ENCODE results near the gene SMARCAL1.

SMARCAL1 gene

DNA sequence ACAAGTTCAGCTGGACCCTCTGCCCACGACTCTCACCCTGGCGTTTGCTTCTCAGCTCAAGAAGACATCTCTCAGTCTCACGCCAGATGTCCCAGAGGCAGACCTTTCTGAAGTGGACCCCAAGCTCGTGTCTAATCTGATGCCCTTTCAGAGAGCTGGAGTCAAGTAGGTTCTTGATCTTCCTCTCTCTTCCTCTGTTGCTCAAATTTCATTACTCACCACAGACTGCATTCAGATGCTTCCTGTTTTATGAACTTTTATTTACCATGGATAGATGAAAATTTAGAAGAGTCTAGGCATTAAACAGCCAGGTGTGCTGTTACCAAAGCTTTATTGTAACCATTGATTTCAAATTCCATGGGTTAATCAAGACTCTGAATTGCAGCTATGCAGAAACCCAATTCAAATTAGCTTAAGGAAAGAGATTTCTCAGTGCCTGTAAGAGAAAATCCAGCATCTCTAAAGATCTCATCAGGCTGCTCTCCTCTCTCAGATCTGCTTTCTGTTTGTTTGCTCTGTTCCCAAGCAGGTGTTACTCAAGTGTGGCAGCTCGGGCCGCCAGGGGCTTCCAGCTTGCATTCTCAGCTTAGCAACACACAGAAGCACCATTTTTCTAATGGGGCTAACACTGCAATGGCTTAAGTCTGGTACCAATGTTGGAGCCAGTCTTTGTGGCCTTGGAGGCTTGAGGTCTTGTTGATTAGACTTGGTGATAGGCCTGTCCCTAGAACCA is 16.5 kb downstream of the SMARCAL1 start:
- DNase-seq = no peak

DNA sequence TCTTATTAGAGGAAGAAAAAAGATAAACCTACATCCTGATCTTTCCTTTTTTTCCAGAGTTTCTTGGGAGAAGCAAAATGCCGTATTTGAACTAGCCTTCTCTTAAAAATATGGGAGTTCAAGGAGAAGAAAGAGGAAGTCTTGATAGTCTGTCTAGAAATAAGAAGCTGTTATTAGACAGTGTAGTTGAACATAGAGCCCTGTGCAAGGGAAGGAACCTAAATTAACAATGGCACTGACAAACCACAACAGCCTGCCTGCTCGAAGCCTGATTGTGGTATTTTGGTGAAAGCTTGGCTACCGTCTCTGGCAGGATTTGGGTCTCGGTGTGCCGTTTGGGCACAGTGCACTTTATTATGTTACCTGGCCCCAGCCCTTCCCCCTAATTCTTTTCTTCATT is 17.1 kb downstream of the SMARCAL1 start:
- DNase-seq = no peak

DNA sequence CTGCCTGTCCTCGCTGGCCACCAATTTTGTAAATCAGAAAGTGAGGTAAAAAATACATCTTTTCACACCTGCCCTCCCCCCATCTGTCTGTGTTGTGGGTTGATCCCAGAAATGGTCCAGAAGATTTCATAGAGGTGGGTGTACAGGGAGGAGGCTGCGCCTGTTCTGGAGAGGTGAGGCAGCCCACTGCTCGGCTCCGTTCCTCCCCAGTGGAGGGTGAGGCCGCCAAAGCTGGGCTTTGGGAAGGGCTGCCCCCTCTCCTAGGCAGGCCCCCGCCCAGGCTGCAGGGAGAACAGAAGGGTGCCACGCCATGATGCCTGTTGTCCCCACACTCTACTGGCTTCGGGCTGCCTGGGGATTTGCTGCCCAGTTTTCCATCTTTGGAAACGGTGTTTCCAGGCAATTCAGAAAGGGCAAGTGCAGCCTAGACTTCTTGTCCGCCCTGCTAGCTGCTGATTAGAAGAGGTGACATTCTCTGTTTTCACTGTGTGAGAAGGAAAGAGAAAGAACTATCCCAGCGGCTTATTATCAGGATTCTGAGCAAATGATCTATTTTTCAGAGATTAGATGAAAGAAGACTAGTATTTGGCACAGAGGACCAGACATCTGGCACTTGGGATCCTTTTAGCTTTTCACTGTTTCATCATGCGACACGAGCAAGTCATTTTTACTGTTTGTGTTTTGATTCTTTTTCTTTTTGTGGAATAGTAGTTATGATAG is 18.7 kb downstream of the SMARCAL1 start:
- DNase-seq = no peak

GRCh38 chr2:216431531-216431856 is 19.2 kb downstream of the SMARCAL1 start:
- DNase-seq = no peak

- no peak for DNase-seq
Measured at GRCh38 chr2:216436383-216436782, 24.1 kb downstream of the SMARCAL1 start.

GRCh38 chr2:216441308-216442010 is 29.2 kb downstream of the SMARCAL1 start:
- DNase-seq = no peak

- DNase-seq = no peak
Measured at GRCh38 chr2:216445501-216445900, 33.2 kb downstream of the SMARCAL1 start.

GRCh38 chr2:216446343-216446742 is 34.1 kb downstream of the SMARCAL1 start:
- DNase-seq = no peak

GRCh38 chr2:216447293-216447692 is 35.0 kb downstream of the SMARCAL1 start:
- DNase-seq = no peak

- no peak for DNase-seq
Measured at GRCh38 chr2:216448829-216449228, 36.5 kb downstream of the SMARCAL1 start.

- no peak for DNase-seq
Measured at GRCh38 chr2:216450346-216450745, 38.1 kb downstream of the SMARCAL1 start.

GRCh38 chr2:216450784-216451183 is 38.5 kb downstream of the SMARCAL1 start:
- DNase-seq = no peak

DNA sequence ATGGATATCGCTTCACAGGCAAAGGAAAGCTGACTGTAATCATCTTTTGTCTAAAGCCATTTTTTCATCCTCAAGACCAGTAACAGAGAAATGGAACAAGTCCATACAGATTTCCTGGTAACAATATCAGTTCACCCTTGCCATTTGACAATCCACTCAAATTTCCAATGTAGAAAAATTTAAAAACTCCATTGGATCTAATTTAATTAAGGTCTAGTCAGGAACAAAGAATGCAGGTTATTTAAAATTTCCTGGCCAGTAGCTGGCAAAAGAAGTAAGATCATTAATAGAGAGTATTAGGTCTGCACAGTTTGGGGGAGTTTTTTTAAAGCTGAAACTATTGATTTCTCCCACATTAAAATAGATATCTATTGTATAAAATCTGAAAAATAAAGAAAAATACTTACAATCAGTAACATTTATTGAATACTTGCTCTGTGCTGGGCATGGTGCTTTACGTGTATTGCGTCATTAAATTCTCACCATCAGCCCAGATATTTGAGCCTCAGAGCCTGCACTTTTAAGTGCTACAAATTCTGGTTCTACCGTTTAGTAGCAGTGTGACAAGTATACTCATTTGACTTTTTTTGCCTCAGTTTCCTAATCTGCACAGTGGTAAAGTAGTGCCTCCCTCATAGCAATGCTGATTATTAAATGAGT is 41.8 kb downstream of the SMARCAL1 start:
- DNase-seq = no peak

DNA sequence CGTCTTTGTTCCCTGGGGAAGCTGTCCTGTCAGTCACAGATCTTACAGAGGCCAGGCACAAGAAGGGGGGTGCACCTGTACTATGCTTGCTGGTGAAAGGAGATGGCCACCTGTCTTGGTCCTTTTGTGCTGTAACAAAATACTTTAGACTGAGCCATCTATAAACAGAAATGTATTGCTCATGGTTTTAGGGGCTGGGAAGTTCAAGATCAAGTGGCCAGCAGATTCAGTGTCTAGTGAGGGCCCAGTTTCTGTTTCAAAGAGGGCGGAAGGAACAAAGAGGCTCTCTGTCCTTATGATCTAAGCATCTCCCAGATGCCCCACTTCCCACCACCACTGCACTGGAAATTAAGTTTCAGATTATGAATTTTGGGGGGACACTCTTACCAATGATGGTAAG is 50.9 kb downstream of the SMARCAL1 start:
- no peak for DNase-seq

DNA sequence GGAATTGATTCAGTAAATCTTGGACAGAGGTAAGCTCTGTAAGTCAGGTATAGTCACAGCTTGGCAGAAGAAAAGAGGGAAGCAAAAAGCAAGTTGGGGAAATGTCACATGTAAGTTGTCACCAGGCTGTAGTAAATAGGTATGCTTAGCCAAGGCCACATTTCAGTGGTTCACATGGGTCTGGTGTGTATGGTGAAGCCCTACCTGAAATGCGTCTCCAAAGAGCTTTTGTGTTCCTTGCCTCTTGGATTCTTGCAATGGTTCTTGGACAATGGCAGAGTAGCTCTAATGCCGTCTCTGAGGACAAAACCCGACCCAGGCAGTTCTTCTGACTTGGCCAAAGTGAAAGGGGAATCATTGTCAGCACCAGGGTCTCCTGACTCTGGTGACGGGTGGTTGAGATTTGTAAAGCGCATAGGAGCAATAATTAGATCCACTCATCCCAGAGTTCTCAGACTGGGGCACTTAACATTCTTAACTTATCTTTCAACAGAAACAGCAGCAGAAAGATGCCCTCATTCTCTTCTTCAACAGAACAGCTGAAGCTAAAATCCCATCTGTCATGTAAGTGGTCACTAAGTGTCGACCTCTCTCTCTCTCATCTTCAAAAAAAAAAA is 51.9 kb downstream of the SMARCAL1 start:
- no peak for DNase-seq

GRCh38 chr2:216465579-216466195 is 53.4 kb downstream of the SMARCAL1 start:
- no peak for DNase-seq

DNA sequence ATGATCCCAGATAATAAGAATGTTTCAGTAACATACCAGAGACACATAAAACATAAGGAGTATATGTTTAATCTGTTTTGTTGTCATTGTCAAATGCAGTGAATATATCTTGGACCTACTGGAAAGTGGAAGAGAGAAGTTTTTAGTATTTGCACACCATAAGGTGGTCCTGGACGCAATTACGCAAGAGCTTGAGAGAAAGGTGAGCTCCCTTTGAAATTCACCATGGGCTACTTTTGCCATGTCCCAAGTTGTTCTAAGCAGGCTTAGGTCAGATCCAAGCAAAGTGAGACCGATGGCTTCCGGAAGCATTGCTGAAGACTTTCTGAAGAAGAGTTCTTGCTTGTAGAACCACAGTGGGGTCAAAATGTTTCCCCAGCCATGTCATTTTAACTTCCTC is 55.6 kb downstream of the SMARCAL1 start:
- DNase-seq = no peak

- no peak for DNase-seq
Measured at GRCh38 chr2:216469661-216470060, 57.4 kb downstream of the SMARCAL1 start.

- DNase-seq = no peak
Measured at GRCh38 chr2:216473187-216473586, 60.9 kb downstream of the SMARCAL1 start.

GRCh38 chr2:216474925-216475670 is 62.8 kb downstream of the SMARCAL1 start:
- DNase-seq = peak; percentile 44

DNA sequence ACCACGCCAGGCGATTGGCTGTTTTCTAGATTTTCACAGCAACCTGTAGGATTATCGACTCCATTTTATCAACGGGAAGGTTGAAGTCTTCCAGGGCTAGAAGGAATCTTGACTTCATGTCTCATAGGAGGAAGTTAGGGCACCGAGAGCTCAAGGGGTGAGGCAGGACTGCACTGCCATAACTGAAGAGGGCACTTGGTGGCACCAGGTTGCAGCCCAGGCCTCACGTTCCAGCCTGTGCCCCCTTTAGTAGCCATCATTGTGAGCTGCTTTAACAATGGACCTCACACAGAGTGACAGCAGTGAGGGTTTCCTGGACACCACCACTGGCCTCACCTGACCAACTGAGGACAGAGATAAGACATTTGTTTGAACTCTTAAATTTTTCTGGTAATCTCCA is 63.5 kb downstream of the SMARCAL1 start:
- DNase-seq = no peak
